HepG2 (cell line): ENCODE measurements around the gene NAT14. TPM values are rescaled to one million over a fixed set of nuclear protein-coding genes. Genes with fewer than 3 reads are reported as not detected.

Experiments
- CENPT ChIP-seq: sonication (generic); formaldehyde crosslinking; IDR thresholded peaks from 2 replicates; pipeline ENCODE4 v1.8.0; 2022; ENCODE audit warnings: low read depth, mild to moderate bottlenecking, moderate library complexity, missing genetic modification reagents
- IKZF1 ChIP-seq: fragments of 450-650 bp; IDR thresholded peaks from 2 replicates; pipeline ENCODE4 v1.7.1; 2016
- KDM4B ChIP-seq: sonication (generic); formaldehyde crosslinking; IDR thresholded peaks from 2 replicates; pipeline ENCODE4 v1.4.0; 2020; ENCODE audit warnings: missing genetic modification reagents
- KDM5B ChIP-seq: sonication (generic); formaldehyde crosslinking; IDR thresholded peaks from 2 replicates; pipeline ENCODE4 v1.4.0; 2020; ENCODE audit warnings: missing genetic modification reagents, mild to moderate bottlenecking, borderline replicate concordance
- NCOA1 ChIP-seq: sonication (generic); formaldehyde crosslinking; IDR thresholded peaks from 2 replicates; pipeline ENCODE4 v1.9.0; 2021; ENCODE audit warnings: missing genetic modification reagents
- POLR2AphosphoS2 ChIP-seq: IDR thresholded peaks from 2 replicates; pipeline ENCODE4 v1.6.1; 2011; ENCODE audit warnings: low read depth, low read length, improper control_type of control experiment
- PTBP1 ChIP-seq: fragments of 200-400 bp; formaldehyde crosslinking; IDR thresholded peaks from 2 replicates; pipeline ENCODE4 v1.6.1; 2018; ENCODE audit warnings: low read length, low read depth; ENCODE audit not compliant: poor library complexity, severe bottlenecking
- RELA ChIP-seq: sonication (generic); formaldehyde crosslinking; IDR thresholded peaks from 2 replicates; pipeline ENCODE4 v1.4.0; 2020; ENCODE audit warnings: missing genetic modification reagents
- SALL2 ChIP-seq: sonication (generic); formaldehyde crosslinking; IDR thresholded peaks from 2 replicates; pipeline ENCODE4 v1.8.1; 2023; ENCODE audit warnings: mild to moderate bottlenecking, missing genetic modification reagents, inconsistent platforms
- SOX6 ChIP-seq, 2 experiments: fragments of 450-650 bp in 1 of 2; sonication (generic) in 1 of 2; formaldehyde crosslinking in 1 of 2; IDR thresholded peaks; 2 replicates each; pipeline versions ENCODE4 v1.4.0 to v1.6.1; 2017 to 2020; ENCODE audit warnings: antibody characterized with exemption in 1 of 2, mild to moderate bottlenecking in 1 of 2, missing genetic modification reagents in 1 of 2
- SUZ12 ChIP-seq: fragments of 150-350 bp; IDR thresholded peaks from 2 replicates; pipeline ENCODE4 v1.6.1; 2014; ENCODE audit warnings: low read depth, low read length
- TCF7 ChIP-seq: sonication (generic); IDR thresholded peaks from 2 replicates; pipeline ENCODE4 v1.6.1; 2016; ENCODE audit warnings: antibody characterized with exemption, low read depth
- TP53 ChIP-seq: sonication (generic); formaldehyde crosslinking; conservative IDR thresholded peaks from 2 replicates; pipeline ENCODE4 v1.4.0; 2020; ENCODE audit warnings: missing genetic modification reagents
- ZC3H13 ChIP-seq: sonication (generic); formaldehyde crosslinking; IDR thresholded peaks from 2 replicates; pipeline ENCODE4 v1.8.1; 2023; ENCODE audit warnings: mild to moderate bottlenecking, missing genetic modification reagents, moderate library complexity
- ZFP36L2 ChIP-seq: sonication (generic); formaldehyde crosslinking; IDR thresholded peaks from 2 replicates; pipeline ENCODE4 v1.4.0; 2020; ENCODE audit warnings: missing genetic modification reagents
- ZFYVE20 ChIP-seq: sonication (generic); formaldehyde crosslinking; IDR thresholded peaks from 2 replicates; pipeline ENCODE4 v1.8.0; 2023; ENCODE audit warnings: low read depth, mild to moderate bottlenecking, moderate library complexity, missing genetic modification reagents, borderline replicate concordance
- ZNF282 ChIP-seq: fragments of 450-650 bp; IDR thresholded peaks from 2 replicates; pipeline ENCODE4 v1.6.1; 2018; ENCODE audit not compliant: partially characterized antibody
- ZNF577 ChIP-seq: sonication (generic); formaldehyde crosslinking; IDR thresholded peaks from 2 replicates; pipeline ENCODE4 v1.4.0; 2020; ENCODE audit warnings: mild to moderate bottlenecking, low read depth, missing genetic modification reagents, borderline replicate concordance
- ZNF766 ChIP-seq: sonication (generic); formaldehyde crosslinking; IDR thresholded peaks from 2 replicates; pipeline ENCODE4 v1.5.0; 2020; ENCODE audit warnings: missing genetic modification reagents, borderline replicate concordance
- ZSCAN25 ChIP-seq: sonication (generic); formaldehyde crosslinking; IDR thresholded peaks from 2 replicates; pipeline ENCODE4 v1.8.0; 2022; ENCODE audit warnings: mild to moderate bottlenecking, missing genetic modification reagents
- polyA plus RNA-seq, 8 experiments: library from polyadenylated mRNA; depleted of rRNA in 3 of 8; stranded (reverse) in 7 of 8; unstranded in 1 of 8; fragments of >200 nt; fragmentation: Illumina TruSeq in 4 of 8; extraction: Trizol in 4 of 8; gene quantifications; 2 replicates each; pipeline versions ENCODE4 v1.2.1 to v1.2.3, GENCODE V29; 2011 to 2016; ENCODE audit warnings: low read depth in 4 of 8, missing spikeins in 1 of 8, mixed read lengths in 1 of 8; ENCODE audit not compliant: insufficient read depth in 1 of 8
- total RNA-seq, 5 experiments: library from RNA; depleted of rRNA; stranded (reverse); fragments of >200 nt; fragmentation: Illumina TruSeq; extraction: Trizol; gene quantifications; 2 replicates each; pipeline ENCODE4 v1.2.3, GENCODE V29; 2016; ENCODE audit warnings: low read depth in 1 of 5
- TF ChIP-seq, protein P1 (sequence below): sonication (generic); formaldehyde crosslinking; IDR thresholded peaks from 2 replicates; pipeline ENCODE4 v1.4.0; 2020; ENCODE audit warnings: missing genetic modification reagents
- TF ChIP-seq, protein P2 (sequence below): sonication (generic); formaldehyde crosslinking; IDR thresholded peaks from 2 replicates; pipeline ENCODE4 v1.8.1; 2023; ENCODE audit warnings: mild to moderate bottlenecking, missing genetic modification reagents, borderline replicate concordance
- TF ChIP-seq, protein P3 (sequence below): sonication (generic); formaldehyde crosslinking; IDR thresholded peaks from 2 replicates; pipeline ENCODE4 v1.4.0; 2020; ENCODE audit warnings: missing genetic modification reagents, borderline replicate concordance
- TF ChIP-seq, protein P4 (sequence below): sonication (generic); formaldehyde crosslinking; IDR thresholded peaks from 2 replicates; pipeline ENCODE4 v1.4.0; 2020; ENCODE audit warnings: missing genetic modification reagents, borderline replicate concordance

Gene NAT14
- total and polyA plus RNA-seq, 2 of the 13 experiments (the other 11 are each of a cell fraction or from before 2014, with no cell fraction given) = 20.7 to 22.3 TPM

DNA sequence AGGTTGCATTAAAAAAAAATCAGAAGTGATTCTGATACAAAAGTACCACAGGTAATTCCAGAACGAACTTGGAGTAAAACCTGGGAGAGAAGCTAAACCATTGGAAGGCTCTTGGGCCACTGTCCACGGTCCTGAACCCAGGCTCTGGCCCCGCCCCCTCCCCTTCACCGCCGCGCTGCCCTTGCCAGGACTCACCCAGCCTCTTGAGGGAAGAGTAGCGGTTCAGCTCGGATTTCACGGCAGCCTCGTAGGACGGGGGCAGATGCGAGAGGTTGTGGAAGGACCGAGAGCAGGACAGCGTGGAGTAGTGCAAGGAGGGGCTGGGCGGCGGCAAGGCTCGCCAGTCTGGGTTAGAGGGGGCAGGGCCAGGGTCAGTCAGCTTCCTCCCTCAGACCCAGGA lies 47.6 kb upstream of the NAT14 start (continued):
- TF ChIP-seq, protein P1, sequence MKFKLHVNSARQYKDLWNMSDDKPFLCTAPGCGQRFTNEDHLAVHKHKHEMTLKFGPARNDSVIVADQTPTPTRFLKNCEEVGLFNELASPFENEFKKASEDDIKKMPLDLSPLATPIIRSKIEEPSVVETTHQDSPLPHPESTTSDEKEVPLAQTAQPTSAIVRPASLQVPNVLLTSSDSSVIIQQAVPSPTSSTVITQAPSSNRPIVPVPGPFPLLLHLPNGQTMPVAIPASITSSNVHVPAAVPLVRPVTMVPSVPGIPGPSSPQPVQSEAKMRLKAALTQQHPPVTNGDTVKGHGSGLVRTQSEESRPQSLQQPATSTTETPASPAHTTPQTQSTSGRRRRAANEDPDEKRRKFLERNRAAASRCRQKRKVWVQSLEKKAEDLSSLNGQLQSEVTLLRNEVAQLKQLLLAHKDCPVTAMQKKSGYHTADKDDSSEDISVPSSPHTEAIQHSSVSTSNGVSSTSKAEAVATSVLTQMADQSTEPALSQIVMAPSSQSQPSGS (CRISPR knock-in tag) = peak; percentile 45; the same call in 1 of the 2 replicates
- TF ChIP-seq POLR2AphosphoS2 (no peak), ZSCAN25 (no peak; the same call in 1 of the 2 replicates), ZNF282 (no peak), NCOA1 (CRISPR knock-in tag) (no peak), TP53 (CRISPR knock-in tag) (no peak), IKZF1 (no peak), CENPT (CRISPR knock-in tag) (no peak), TCF7 (no peak), SUZ12 (no peak), ZFP36L2 (CRISPR knock-in tag) (0 out of 2 replicates have a peak, but pooled peaks have one; percentile 82), SOX6 (IDR thresholded peaks at IDR 0.05) (no peak), SOX6 (CRISPR knock-in tag; IDR thresholded peaks at IDR 0.05) (no peak), KDM5B (CRISPR knock-in tag) (peak; percentile 31; the same call in 1 of the 2 replicates), ZNF766 (CRISPR knock-in tag) (0 out of 2 replicates have a peak, but pooled peaks have one; percentile 36), SALL2 (0 out of 2 replicates have a peak, but pooled peaks have one; percentile 60), ZFYVE20 (CRISPR knock-in tag) (peak; percentile 87; the same call in 1 of the 2 replicates), PTBP1 (no peak), KDM4B (CRISPR knock-in tag) (no peak), ZC3H13 (CRISPR knock-in tag) (0 out of 2 replicates have a peak, but pooled peaks have one; percentile 39), ZNF577 (no peak), RELA (CRISPR knock-in tag) (no peak)
- TF ChIP-seq, protein P2, sequence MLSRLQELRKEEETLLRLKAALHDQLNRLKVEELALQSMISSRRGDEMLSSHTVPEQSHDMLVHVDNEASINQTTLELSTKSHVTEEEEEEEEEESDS (CRISPR knock-in tag) = no peak
- TF ChIP-seq, protein P3, sequence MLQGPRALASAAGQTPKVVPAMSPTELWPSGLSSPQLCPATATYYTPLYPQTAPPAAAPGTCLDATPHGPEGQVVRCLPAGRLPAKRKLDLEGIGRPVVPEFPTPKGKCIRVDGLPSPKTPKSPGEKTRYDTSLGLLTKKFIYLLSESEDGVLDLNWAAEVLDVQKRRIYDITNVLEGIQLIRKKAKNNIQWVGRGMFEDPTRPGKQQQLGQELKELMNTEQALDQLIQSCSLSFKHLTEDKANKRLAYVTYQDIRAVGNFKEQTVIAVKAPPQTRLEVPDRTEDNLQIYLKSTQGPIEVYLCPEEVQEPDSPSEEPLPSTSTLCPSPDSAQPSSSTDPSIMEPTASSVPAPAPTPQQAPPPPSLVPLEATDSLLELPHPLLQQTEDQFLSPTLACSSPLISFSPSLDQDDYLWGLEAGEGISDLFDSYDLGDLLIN (CRISPR knock-in tag) = no peak
- TF ChIP-seq, protein P4, sequence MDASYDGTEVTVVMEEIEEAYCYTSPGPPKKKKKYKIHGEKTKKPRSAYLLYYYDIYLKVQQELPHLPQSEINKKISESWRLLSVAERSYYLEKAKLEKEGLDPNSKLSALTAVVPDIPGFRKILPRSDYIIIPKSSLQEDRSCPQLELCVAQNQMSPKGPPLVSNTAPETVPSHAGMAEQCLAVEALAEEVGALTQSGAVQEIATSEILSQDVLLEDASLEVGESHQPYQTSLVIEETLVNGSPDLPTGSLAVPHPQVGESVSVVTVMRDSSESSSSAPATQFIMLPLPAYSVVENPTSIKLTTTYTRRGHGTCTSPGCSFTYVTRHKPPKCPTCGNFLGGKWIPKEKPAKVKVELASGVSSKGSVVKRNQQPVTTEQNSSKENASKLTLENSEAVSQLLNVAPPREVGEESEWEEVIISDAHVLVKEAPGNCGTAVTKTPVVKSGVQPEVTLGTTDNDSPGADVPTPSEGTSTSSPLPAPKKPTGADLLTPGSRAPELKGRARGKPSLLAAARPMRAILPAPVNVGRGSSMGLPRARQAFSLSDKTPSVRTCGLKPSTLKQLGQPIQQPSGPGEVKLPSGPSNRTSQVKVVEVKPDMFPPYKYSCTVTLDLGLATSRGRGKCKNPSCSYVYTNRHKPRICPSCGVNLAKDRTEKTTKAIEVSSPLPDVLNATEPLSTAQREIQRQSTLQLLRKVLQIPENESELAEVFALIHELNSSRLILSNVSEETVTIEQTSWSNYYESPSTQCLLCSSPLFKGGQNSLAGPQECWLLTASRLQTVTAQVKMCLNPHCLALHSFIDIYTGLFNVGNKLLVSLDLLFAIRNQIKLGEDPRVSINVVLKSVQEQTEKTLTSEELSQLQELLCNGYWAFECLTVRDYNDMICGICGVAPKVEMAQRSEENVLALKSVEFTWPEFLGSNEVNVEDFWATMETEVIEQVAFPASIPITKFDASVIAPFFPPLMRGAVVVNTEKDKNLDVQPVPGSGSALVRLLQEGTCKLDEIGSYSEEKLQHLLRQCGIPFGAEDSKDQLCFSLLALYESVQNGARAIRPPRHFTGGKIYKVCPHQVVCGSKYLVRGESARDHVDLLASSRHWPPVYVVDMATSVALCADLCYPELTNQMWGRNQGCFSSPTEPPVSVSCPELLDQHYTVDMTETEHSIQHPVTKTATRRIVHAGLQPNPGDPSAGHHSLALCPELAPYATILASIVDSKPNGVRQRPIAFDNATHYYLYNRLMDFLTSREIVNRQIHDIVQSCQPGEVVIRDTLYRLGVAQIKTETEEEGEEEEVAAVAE (CRISPR knock-in tag) = peak; percentile 84
